CD4-positive, alpha-beta memory T cell (primary cell): Measurements from ENCODE around the gene PAK1. TPM values are rescaled to one million over a fixed set of nuclear protein-coding genes. Genes with fewer than 3 reads are reported as not detected.
"Not testable (repeated sequence)": the region's sequence is repeated elsewhere in the genome, so short reads cannot be mapped to it uniquely, and the experiment has no call there.

Experiments used
- CTCF ChIA-PET: fragments of 350-600 bp; sonication (Branson Sonifier 250); formaldehyde crosslinking; loops from one replicate; lab custom pipeline; 2021; ENCODE audit warnings: inconsistent platforms; ENCODE audit not compliant: partially characterized antibody; lab: Charles Lee
- POLR2A ChIA-PET: fragments of 350-600 bp; sonication (Branson Sonifier 250); formaldehyde crosslinking; loops from one replicate; lab custom pipeline; 2021; ENCODE audit not compliant: partially characterized antibody; lab: Charles Lee
- DNase-seq, 5 donors: peaks; one replicate each; pipeline versions ENCODE4 v3.0.0 to v3.0.0-alpha.2; 2020 to 2022; ENCODE audit warnings: mixed read lengths in 1 of 5
- H3K27ac ChIP-seq: one replicate; pipeline ENCODE4 v1.7.0; 2013; ENCODE audit warnings: low read depth, low read length
- H3K27me3 ChIP-seq: 2 replicates; pipeline ENCODE4 v1.7.0; 2013; ENCODE audit warnings: mild to moderate bottlenecking, low read length, moderate library complexity; ENCODE audit not compliant: insufficient read depth
- H3K36me3 ChIP-seq: 2 replicates; pipeline ENCODE4 v1.7.0; 2013; ENCODE audit warnings: mild to moderate bottlenecking, low read length, moderate library complexity; ENCODE audit not compliant: insufficient read depth
- H3K4me1 ChIP-seq: 2 replicates; pipeline ENCODE4 v1.7.0; 2013; ENCODE audit warnings: mild to moderate bottlenecking, low read length, moderate library complexity; ENCODE audit not compliant: insufficient read depth
- H3K4me3 ChIP-seq, 2 donors: one replicate each; pipeline ENCODE4 v1.7.0; 2013; ENCODE audit warnings: low read length in 2 of 2, mild to moderate bottlenecking in 1 of 2
- H3K9me3 ChIP-seq, 2 donors: one replicate each; pipeline ENCODE4 v1.7.0; 2013; ENCODE audit warnings: low read length in 2 of 2, control low read depth in 1 of 2; ENCODE audit not compliant: control insufficient read depth in 1 of 2
- H3K27ac Mint-ChIP-seq, 7 donors: one replicate each; pipeline ENCODE4 v1.8.0; 2020 to 2021; ENCODE audit warnings: mixed read lengths in 7 of 7, mild to moderate bottlenecking in 6 of 7, inconsistent platforms in 3 of 7, moderate library complexity in 3 of 7
- H3K27me3 Mint-ChIP-seq, 2 donors: one replicate each; pipeline ENCODE4 v1.8.0; 2020 to 2021; ENCODE audit warnings: mixed read lengths in 2 of 2
- H3K36me3 Mint-ChIP-seq, 2 donors: one replicate each; pipeline ENCODE4 v1.8.0; 2020 to 2021; ENCODE audit warnings: mixed read lengths in 2 of 2, inconsistent platforms in 1 of 2, mild to moderate bottlenecking in 1 of 2
- H3K4me1 Mint-ChIP-seq, 4 donors: one replicate each; pipeline ENCODE4 v1.8.0; 2020 to 2021; ENCODE audit warnings: mixed read lengths in 4 of 4, mild to moderate bottlenecking in 1 of 4
- H3K4me3 Mint-ChIP-seq, 8 donors: one replicate each; pipeline ENCODE4 v1.8.0; 2020 to 2021; ENCODE audit warnings: mixed read lengths in 8 of 8, mild to moderate bottlenecking in 7 of 8, moderate library complexity in 6 of 8, inconsistent platforms in 3 of 8
- H3K9me3 Mint-ChIP-seq, 8 donors: one replicate each; pipeline ENCODE4 v1.8.0; 2020 to 2021; ENCODE audit warnings: mixed read lengths in 8 of 8, mild to moderate bottlenecking in 5 of 8, inconsistent platforms in 3 of 8, moderate library complexity in 1 of 8
- intact Hi-C: fragments of 100-400 bp; cut with micrococcal nuclease; formaldehyde crosslinking; loops from one replicate; pipeline ENCODE4 v1.15.1; 2023
- polyA plus RNA-seq, 2 donors: library from polyadenylated mRNA; unstranded; fragments of 300-500 nt; fragmentation: Illumina TruSeq; gene quantifications; one replicate each; pipeline ENCODE4 v1.2.3, GENCODE V29; 2021
- total RNA-seq, 2 experiments: library from RNA; stranded (reverse); gene quantifications; one replicate each; pipeline ENCODE4 v1.2.3, GENCODE V29; 2021

The PAK1 gene
- total and polyA plus RNA-seq, 4 experiments from 2014 or later: 9.3 to 10.4 (median 9.7) TPM

DNA sequence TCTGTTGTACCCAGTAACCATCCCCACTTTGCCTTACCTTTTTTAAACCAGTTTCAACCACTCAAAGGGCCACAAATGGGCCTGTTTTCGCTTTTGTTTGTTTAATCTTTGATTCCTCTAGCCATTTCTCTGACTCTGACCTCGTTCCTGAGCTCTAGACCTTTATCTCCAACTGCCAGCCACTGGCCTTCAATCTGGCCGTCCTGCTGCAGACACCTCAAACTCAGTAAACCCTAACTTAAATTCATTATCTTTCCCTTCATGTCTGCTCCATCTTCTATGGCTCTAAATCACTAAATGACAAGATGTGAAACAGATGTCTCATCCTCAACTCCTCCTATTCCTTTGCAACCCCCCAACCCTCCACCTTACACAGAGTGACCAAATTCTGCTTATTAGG lies 171.1 kb downstream of the PAK1 start:
- ChIA-PET CTCF (interaction anchor here (0.6 kb wide), 1 partner anchor 9 kb away, joined by 3 read pairs; no protein-coding TSS in a partner anchor), POLR2A (no interaction called here)
- H3K4me3 Mint-ChIP-seq: no peak overlapping the region

DNA sequence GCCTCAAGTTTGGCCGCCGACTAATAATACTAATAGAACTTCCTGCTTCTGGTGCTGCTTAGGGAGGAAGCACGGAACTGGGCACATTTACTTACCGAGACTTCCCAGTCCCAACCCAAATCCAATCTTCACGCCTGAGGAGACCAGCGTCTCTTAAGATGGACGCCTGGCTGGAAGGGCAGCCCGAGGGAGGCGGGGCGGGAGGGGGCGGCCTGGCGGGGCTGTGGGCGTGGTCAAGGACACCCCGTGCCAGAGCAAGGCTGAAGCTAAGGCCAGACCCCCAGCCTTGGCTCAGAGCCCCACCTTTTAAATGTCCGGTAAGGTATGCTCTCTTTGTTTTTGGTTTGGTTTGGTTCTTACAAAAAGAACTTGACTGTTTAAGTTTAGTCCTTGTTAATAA lies 172.4 kb downstream of the PAK1 start, which contains the start of gene GDPD4:
Gene GDPD4 (minus strand): TSS at position 177 of the 400 bp plus-strand sequence. CDS start 16,549 bp downstream, outside the sequence.
- POLR2A ChIA-PET: no interaction called here

More for the DNA sequence above, 171.1 kb downstream of the PAK1 start:
- no peaks in the 10 kb centered on the region for H3K27me3 ChIP-seq
- H3K36me3 ChIP-seq: no peaks in the 10 kb centered on the region
- Mint-ChIP-seq H3K9me3 (no peaks in the 10 kb centered on the region), H3K27ac (no peak overlapping the region), H3K27me3 (peaks cover 2 to 3% of the 10 kb centered on the region in 2 donors), H3K4me1 (no peaks in the 10 kb centered on the region), H3K36me3 (no peaks in the 10 kb centered on the region)
- no peaks in the 10 kb centered on the region for H3K4me1 ChIP-seq
- no peak overlapping the region for H3K4me3 ChIP-seq
- intact Hi-C loops: no loop called here
- no peak overlapping the region for H3K27ac ChIP-seq
- no peak for DNase-seq
- no peaks in the 10 kb centered on the region for H3K9me3 ChIP-seq

DNA sequence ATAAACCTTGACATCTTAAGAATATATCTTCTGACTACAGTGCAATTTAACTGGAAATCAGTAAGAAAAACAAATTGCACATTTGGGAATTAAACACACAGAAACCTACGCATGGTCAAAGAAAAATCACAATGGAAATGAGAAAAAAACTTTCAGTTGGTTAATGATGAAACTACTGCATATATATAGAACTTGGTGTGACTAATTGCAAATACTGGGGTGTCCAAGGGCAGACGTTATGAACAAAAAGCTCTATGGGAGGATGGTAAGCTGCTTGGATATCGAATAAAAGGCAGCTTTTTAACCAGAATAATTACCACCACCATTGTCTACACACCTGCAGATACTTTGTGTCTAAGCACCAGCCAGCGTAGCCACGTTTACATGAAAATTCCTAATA lies 173.2 kb downstream of the PAK1 start:
- no peaks in the 10 kb centered on the region for H3K4me1 ChIP-seq
- no peaks in the 10 kb centered on the region for H3K4me1 Mint-ChIP-seq
- no peak overlapping the region for H3K4me3 ChIP-seq
- H3K4me3 Mint-ChIP-seq: no peak overlapping the region
- H3K27me3 Mint-ChIP-seq: peaks cover 2 to 3% of the 10 kb centered on the region in 2 donors
- no peak overlapping the region for H3K27ac Mint-ChIP-seq
- DNase-seq: no peak
- POLR2A ChIA-PET: no interaction called here
- no peaks in the 10 kb centered on the region for H3K9me3 Mint-ChIP-seq
- H3K36me3 Mint-ChIP-seq: no peaks in the 10 kb centered on the region
- no peaks in the 10 kb centered on the region for H3K36me3 ChIP-seq
- no peaks in the 10 kb centered on the region for H3K9me3 ChIP-seq
- H3K27me3 ChIP-seq: no peaks in the 10 kb centered on the region
- intact Hi-C loops: no loop called here
- CTCF ChIA-PET: no interaction called here
- no peak overlapping the region for H3K27ac ChIP-seq

More for the DNA sequence above, 172.4 kb downstream of the PAK1 start, which contains the start of gene GDPD4:
- no peaks in the 10 kb centered on the region for H3K36me3 Mint-ChIP-seq
- H3K4me3 Mint-ChIP-seq: no peak within 1 kb of the TSS
- Histone ChIP-seq H3K4me1 (no peaks in the 10 kb centered on the region), H3K36me3 (no peaks in the 10 kb centered on the region), H3K9me3 (no peaks in the 10 kb centered on the region), H3K4me3 (no peak within 1 kb of the TSS), H3K27me3 (no peaks in the 10 kb centered on the region), H3K27ac (no peak within 1 kb of the TSS)
- intact Hi-C loops: no loop called here
- CTCF ChIA-PET: no interaction called here
- no peaks in the 10 kb centered on the region for H3K9me3 Mint-ChIP-seq
- H3K27me3 Mint-ChIP-seq: peaks cover 2 to 3% of the 10 kb centered on the region in 2 donors
- DNase-seq: no peak
- H3K4me1 Mint-ChIP-seq: no peaks in the 10 kb centered on the region
- no peak within 1 kb of the TSS for H3K27ac Mint-ChIP-seq

DNA sequence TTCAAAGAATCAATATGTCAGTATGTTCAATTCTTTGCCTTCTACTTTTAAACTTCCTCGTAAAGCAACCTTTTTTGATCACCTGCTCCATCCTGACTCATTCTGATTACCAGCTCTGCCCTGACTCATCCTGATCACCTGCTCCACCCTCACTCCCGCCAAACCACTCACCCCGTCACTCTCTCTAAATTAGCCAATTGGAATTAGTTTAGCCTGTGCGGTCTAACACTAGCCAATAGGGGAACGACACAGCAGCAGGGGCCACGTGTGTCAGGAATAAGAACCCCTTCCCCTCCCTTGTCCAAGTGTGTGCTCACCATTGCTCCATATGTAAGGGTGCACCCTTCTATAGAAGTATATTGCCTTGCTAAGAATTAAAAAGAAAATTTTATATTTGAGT lies 173.9 kb downstream of the PAK1 start:
- H3K4me1 ChIP-seq, intact Hi-C loops, H3K27me3 ChIP-seq, POLR2A ChIA-PET, DNase-seq, H3K9me3 Mint-ChIP-seq, H3K27ac ChIP-seq, H3K4me1 Mint-ChIP-seq, H3K36me3 ChIP-seq, H3K27me3 Mint-ChIP-seq, H3K27ac Mint-ChIP-seq, H3K4me3 ChIP-seq, H3K9me3 ChIP-seq, H3K36me3 Mint-ChIP-seq, CTCF ChIA-PET, H3K4me3 Mint-ChIP-seq: not testable (repeated sequence)

DNA sequence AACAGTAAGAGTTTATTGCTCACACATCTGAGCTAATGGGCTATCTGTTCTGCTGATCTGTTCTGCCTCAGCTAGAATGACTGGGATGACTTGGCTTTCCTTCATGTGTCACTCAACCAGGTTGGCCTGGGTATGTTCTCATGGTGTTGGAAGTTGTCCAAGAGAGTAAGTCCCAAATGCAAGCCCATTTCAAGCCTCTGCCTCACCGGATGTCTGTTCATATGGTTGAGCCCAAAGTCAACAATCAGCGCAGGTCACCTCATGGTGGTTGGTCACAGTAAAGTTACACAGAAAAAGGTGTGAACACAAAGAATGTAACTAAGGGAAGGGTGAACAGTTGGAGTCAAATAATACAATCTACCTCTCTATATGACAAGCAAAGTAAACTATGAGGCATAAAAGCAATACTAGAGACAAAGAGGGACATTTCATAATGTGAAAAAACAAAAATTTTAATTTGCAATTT lies 174.3 kb downstream of the PAK1 start:
- peaks cover 0 to 2% (median 0%) of the 10 kb centered on the region in 8 donors for H3K9me3 Mint-ChIP-seq
- POLR2A ChIA-PET: no interaction called here
- no peaks in the 10 kb centered on the region for H3K9me3 ChIP-seq
- H3K27me3 ChIP-seq: no peaks in the 10 kb centered on the region
- peaks cover 2 to 3% of the 10 kb centered on the region in 2 donors for H3K27me3 Mint-ChIP-seq
- no peaks in the 10 kb centered on the region for H3K36me3 Mint-ChIP-seq
- DNase-seq: no peak
- H3K27ac Mint-ChIP-seq: no peak overlapping the region
- intact Hi-C loops: no loop called here
- H3K4me1 ChIP-seq: no peaks in the 10 kb centered on the region
- H3K36me3 ChIP-seq: no peaks in the 10 kb centered on the region
- CTCF ChIA-PET: no interaction called here
- H3K4me3 Mint-ChIP-seq: no peak overlapping the region
- H3K27ac ChIP-seq: no peak overlapping the region
- H3K4me1 Mint-ChIP-seq: no peaks in the 10 kb centered on the region
- H3K4me3 ChIP-seq: no peak overlapping the region

DNA sequence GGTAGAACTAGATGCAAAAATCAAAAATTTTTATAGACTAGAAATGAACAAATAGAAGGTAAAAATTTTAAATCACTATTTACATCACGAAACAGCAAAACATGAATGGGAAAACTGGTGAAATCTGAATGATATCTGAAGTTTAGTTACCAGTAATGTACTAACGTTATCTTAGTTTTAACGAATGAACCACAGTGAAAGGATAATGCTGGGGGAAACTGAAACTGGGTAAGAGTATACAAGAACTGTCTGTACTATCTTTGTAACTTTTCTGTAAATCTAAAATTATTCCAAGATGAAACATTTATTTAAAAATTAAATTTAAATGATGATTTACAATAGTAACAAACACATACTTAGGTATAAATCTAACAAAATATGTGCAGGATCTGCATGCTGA lies 179.9 kb downstream of the PAK1 start:
- ChIA-PET POLR2A (no interaction called here), CTCF (interaction anchor here (0.7 to 0.9 kb wide), 2 partner anchors 9 to 14 kb away, joined by 3 to 6 read pairs; no protein-coding TSS in a partner anchor)
- no peaks in the 10 kb centered on the region for H3K4me1 Mint-ChIP-seq
- H3K36me3 Mint-ChIP-seq: no peaks in the 10 kb centered on the region
- no peak overlapping the region for H3K27ac ChIP-seq
- no peaks in the 10 kb centered on the region for H3K4me1 ChIP-seq
- intact Hi-C loops: no loop called here
- no peak overlapping the region for H3K4me3 ChIP-seq
- H3K27me3 Mint-ChIP-seq: peaks cover 4 to 6% of the 10 kb centered on the region in 2 donors
- DNase-seq: no peak
- no peaks in the 10 kb centered on the region for H3K36me3 ChIP-seq
- no peaks in the 10 kb centered on the region for H3K9me3 ChIP-seq
- no peak overlapping the region for H3K4me3 Mint-ChIP-seq
- peaks cover 0 to 2% (median 0%) of the 10 kb centered on the region in 8 donors for H3K9me3 Mint-ChIP-seq
- H3K27ac Mint-ChIP-seq: no peak overlapping the region
- no peaks in the 10 kb centered on the region for H3K27me3 ChIP-seq

DNA sequence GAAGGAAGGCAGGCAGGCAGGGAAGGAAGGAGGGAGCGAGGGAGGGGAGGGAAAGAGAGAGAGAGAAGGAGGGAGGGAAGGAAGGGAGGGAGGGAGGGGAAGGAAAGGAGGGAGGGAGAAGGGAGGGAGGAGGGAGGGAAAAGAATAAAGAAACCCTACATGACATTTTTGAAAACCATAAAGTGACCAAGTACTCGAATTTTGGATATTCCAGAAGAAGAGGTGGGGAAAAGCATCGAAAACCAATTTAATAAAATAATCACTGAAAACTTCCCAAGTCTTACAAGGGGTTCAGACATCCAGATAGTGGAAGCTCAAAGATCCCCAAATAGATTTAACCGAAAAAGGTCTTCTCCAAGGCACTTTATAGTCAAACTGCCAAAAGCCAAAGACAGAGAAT lies 184.2 kb downstream of the PAK1 start:
- H3K27ac Mint-ChIP-seq: no peak overlapping the region
- peaks cover 14 to 24% of the 10 kb centered on the region in 2 donors for H3K27me3 Mint-ChIP-seq
- no peaks in the 10 kb centered on the region for H3K36me3 ChIP-seq
- H3K4me1 ChIP-seq: no peaks in the 10 kb centered on the region
- POLR2A ChIA-PET: no interaction called here
- peaks cover 0 to 3% (median 0%) of the 10 kb centered on the region in 8 donors for H3K9me3 Mint-ChIP-seq
- intact Hi-C loops: no loop called here
- H3K36me3 Mint-ChIP-seq: no peaks in the 10 kb centered on the region
- CTCF ChIA-PET: no interaction called here
- H3K27me3 ChIP-seq: no peaks in the 10 kb centered on the region
- no peak overlapping the region for H3K27ac ChIP-seq
- no peak overlapping the region for H3K4me3 ChIP-seq
- H3K4me1 Mint-ChIP-seq: no peaks in the 10 kb centered on the region
- DNase-seq: no peak
- no peak overlapping the region for H3K4me3 Mint-ChIP-seq
- no peaks in the 10 kb centered on the region for H3K9me3 ChIP-seq
